ENCODE data around the gene TRIM66. TPM values are rescaled to one million over a fixed set of nuclear protein-coding genes. Genes with fewer than 3 reads are reported as not detected.

The TRIM66 gene
- total RNA-seq, 1 donor from 2014 or later, result 11.0 TPM

GRCh38 chr11:8608652-8609051 lies 73.8 kb downstream of the TRIM66 start:
- TF ChIP-seq CTCF (IDR thresholded peaks at IDR 0.05), result no peak
- Histone ChIP-seq H3K27me3 (ENCODE audit: low read depth) (no peaks in the 10 kb centered on the region), H3K27ac (no peak overlapping the region), H3K36me3 (no peaks in the 10 kb centered on the region), H3K4me1 (peaks cover 7% of the 10 kb centered on the region), H3K9me3 (no peaks in the 10 kb centered on the region), H3K4me3 (no peak overlapping the region)
- intact Hi-C loops (cut with DNase I), result no loop called here
- ATAC-seq (no peak), DNase-seq (no peak)

- Histone ChIP-seq H3K27me3 (ENCODE audit: low read depth) (no peaks in the 10 kb centered on the region), H3K4me3 (no peak overlapping the region), H3K27ac (no peak overlapping the region), H3K9me3 (no peaks in the 10 kb centered on the region), H3K36me3 (no peaks in the 10 kb centered on the region), H3K4me1 (peaks cover 7% of the 10 kb centered on the region)
- DNase-seq (no peak), ATAC-seq (no peak)
- TF ChIP-seq CTCF (IDR thresholded peaks at IDR 0.05), result no peak
- intact Hi-C loops (cut with DNase I), result no loop called here
These were observed 76.4 kb downstream of the TRIM66 start for GRCh38 chr11:8605971-8606563.

GRCh38 chr11:8604078-8604723 lies 78.3 kb downstream of the TRIM66 start:
- DNase-seq (peak; percentile 63), ATAC-seq (peak; percentile 92)
- no peaks in the 10 kb centered on the region for H3K36me3 ChIP-seq
- no peak overlapping the region for H3K4me3 ChIP-seq
- H3K27me3 ChIP-seq (ENCODE audit: low read depth), result no peaks in the 10 kb centered on the region
- peak; percentile 63 for TF ChIP-seq CTCF (IDR thresholded peaks at IDR 0.05)
- peaks cover 7% of the 10 kb centered on the region for H3K4me1 ChIP-seq
- no peak overlapping the region for H3K27ac ChIP-seq
- intact Hi-C loops (cut with DNase I), result no loop called here
- H3K9me3 ChIP-seq, result no peaks in the 10 kb centered on the region

- no peak overlapping the region for H3K27ac ChIP-seq
- no peak for TF ChIP-seq CTCF (IDR thresholded peaks at IDR 0.05)
- no peak overlapping the region for H3K4me3 ChIP-seq
- no peaks in the 10 kb centered on the region for H3K36me3 ChIP-seq
- H3K9me3 ChIP-seq, result no peaks in the 10 kb centered on the region
- no peaks in the 10 kb centered on the region for H3K27me3 ChIP-seq (ENCODE audit: low read depth)
- ATAC-seq, result no peak
- intact Hi-C loops (cut with DNase I), result no loop called here
- peaks cover 7% of the 10 kb centered on the region for H3K4me1 ChIP-seq
- DNase-seq, result no peak
These were observed 78.8 kb downstream of the TRIM66 start for GRCh38 chr11:8603696-8604077.

- H3K27me3 ChIP-seq (ENCODE audit: low read depth), result no peaks in the 10 kb centered on the region
- ATAC-seq, result no peak
- H3K27ac ChIP-seq, result no peak overlapping the region
- H3K9me3 ChIP-seq, result no peaks in the 10 kb centered on the region
- no peak overlapping the region for H3K4me3 ChIP-seq
- no peak for TF ChIP-seq CTCF (IDR thresholded peaks at IDR 0.05)
- no peak for DNase-seq
- H3K36me3 ChIP-seq, result no peaks in the 10 kb centered on the region
- H3K4me1 ChIP-seq, result peaks cover 7% of the 10 kb centered on the region
- intact Hi-C loops (cut with DNase I), result no loop called here
These were observed 80.9 kb downstream of the TRIM66 start for GRCh38 chr11:8601376-8602133.
